ENCODE results near the gene URI1.

- TF ChIP-seq CTCF (IDR thresholded peaks at IDR 0.05; ENCODE audit: control extremely low read depth in 1 of 3, insufficient read depth in 1 of 3, low read depth in 1 of 3, low read length in 3 of 3) (no peak), NRF1 (IDR thresholded peaks at IDR 0.05; ENCODE audit: low read depth, low read length) (no peak), ATF3 (IDR thresholded peaks at IDR 0.05; ENCODE audit: insufficient read depth, low read depth, low read length) (no peak)
These were observed 14.8 kb downstream of the URI1 start for GRCh38 chr19:29956855-29957254.

Data from H1 (cell line).